IMR-90 (cell line): ENCODE data around the gene TBC1D4.

Experiments
- CTCF ChIP-seq: conservative IDR thresholded peaks from 2 replicates; pipeline ENCODE4 v1.5.1; 2012; ENCODE audit warnings: mild to moderate bottlenecking, low read depth, low read length, improper control_type of control experiment
- ELK1 ChIP-seq: fragments of 150-350 bp; IDR thresholded peaks from 2 replicates; pipeline ENCODE4 v1.6.1; 2016; ENCODE audit warnings: low read depth, mild to moderate bottlenecking, low read length, moderate library complexity, borderline replicate concordance
- MAFK ChIP-seq: IDR thresholded peaks from 2 replicates; pipeline ENCODE4 v1.6.1; 2012; ENCODE audit warnings: low read depth, low read length, improper control_type of control experiment
- MAZ ChIP-seq: IDR thresholded peaks from 2 replicates; pipeline ENCODE4 v1.6.1; 2012; ENCODE audit warnings: low read depth, mild to moderate bottlenecking, low read length, improper control_type of control experiment, moderate library complexity, borderline replicate concordance
- POLR2A ChIP-seq: IDR thresholded peaks from 2 replicates; pipeline ENCODE4 v1.6.1; 2012; ENCODE audit warnings: mild to moderate bottlenecking, low read depth, low read length
- SMC3 ChIP-seq: fragments of 150-350 bp; IDR thresholded peaks from 2 replicates; pipeline ENCODE4 v1.6.1; 2016; ENCODE audit warnings: low read depth, mild to moderate bottlenecking, antibody characterized with exemption, low read length, moderate library complexity
- USF2 ChIP-seq: fragments of 150-350 bp; IDR thresholded peaks from 2 replicates; pipeline ENCODE4 v1.6.1; 2017; ENCODE audit warnings: mild to moderate bottlenecking, antibody characterized with exemption, low read length, low read depth

GRCh38 chr13:75355609-75356008 is 126.4 kb downstream of the TBC1D4 start:
- TF ChIP-seq CTCF = no peak
- no peak for TF ChIP-seq ELK1
- TF ChIP-seq POLR2A = no peak
- no peak for TF ChIP-seq MAZ
- TF ChIP-seq USF2 = no peak
- no peak for TF ChIP-seq SMC3
- peak; percentile 65 for TF ChIP-seq MAFK
